Effector CD4-positive, alpha-beta T cell (primary cell): ENCODE results near the gene DIS3L2.
A peak's percentile ranks its signal among the peaks of the same experiment; 100 is the strongest.
"Not testable (repeated sequence)": the region's sequence is repeated elsewhere in the genome, so short reads cannot be mapped to it uniquely, and the experiment has no call there.

ENCODE experiments used
- DNase-seq: peaks from one replicate; pipeline ENCODE4 v3.0.0-alpha.2; 2020

The DIS3L2 gene

GRCh38 chr2:232325324-232326273 lies 364.1 kb downstream of the DIS3L2 start:
- peak; percentile 46 for DNase-seq

- DNase-seq: not testable (repeated sequence)
These were observed 365.0 kb downstream of the DIS3L2 start for GRCh38 chr2:232326274-232327104.

GRCh38 chr2:232327105-232328031 lies 365.9 kb downstream of the DIS3L2 start:
- DNase-seq: peak; percentile 77

- no peak for DNase-seq
These were observed 366.5 kb downstream of the DIS3L2 start for GRCh38 chr2:232328032-232328422.

- no peak for DNase-seq
These were observed 367.3 kb downstream of the DIS3L2 start for GRCh38 chr2:232328516-232329460.

- no peak for DNase-seq
These were observed 368.2 kb downstream of the DIS3L2 start for GRCh38 chr2:232329716-232330067.

GRCh38 chr2:232330068-232330999 lies 368.8 kb downstream of the DIS3L2 start:
- no peak for DNase-seq

- not testable (repeated sequence) for DNase-seq
These were observed 369.5 kb downstream of the DIS3L2 start for GRCh38 chr2:232331061-232331460.

- not testable (repeated sequence) for DNase-seq
These were observed 370.1 kb downstream of the DIS3L2 start for GRCh38 chr2:232331641-232332040.

GRCh38 chr2:232332244-232332939 lies 370.9 kb downstream of the DIS3L2 start:
- not testable (repeated sequence) for DNase-seq

- no peak for DNase-seq
These were observed 371.4 kb downstream of the DIS3L2 start for GRCh38 chr2:232332940-232333259.

GRCh38 chr2:232333361-232334135 lies 372.0 kb downstream of the DIS3L2 start:
- DNase-seq: no peak

- DNase-seq: not testable (repeated sequence)
These were observed 372.8 kb downstream of the DIS3L2 start for GRCh38 chr2:232334136-232334884.

- not testable (repeated sequence) for DNase-seq
These were observed 373.3 kb downstream of the DIS3L2 start for GRCh38 chr2:232334885-232335205.

- not testable (repeated sequence) for DNase-seq
These were observed 373.8 kb downstream of the DIS3L2 start for GRCh38 chr2:232335206-232335858.

- no peak for DNase-seq
These were observed 374.3 kb downstream of the DIS3L2 start for GRCh38 chr2:232335859-232336215.

- no peak for DNase-seq
These were observed 374.8 kb downstream of the DIS3L2 start for GRCh38 chr2:232336241-232336736.
